Vagina (tissue), 2 donors: ENCODE data around the gene SCRN1.

Source experiments
- POLR2A ChIP-seq, 2 donors: fragments of 450-650 bp; IDR thresholded peaks; one replicate each; pipeline ENCODE4 v1.6.1; 2017; ENCODE audit warnings: antibody characterized with exemption in 2 of 2, mild to moderate bottlenecking in 2 of 2, moderate library complexity in 2 of 2
- TF ChIP-seq, protein P1 (sequence below), 3 experiments: fragments of 450-650 bp in 2 of 3; fragments of 200-600 bp in 1 of 3; sonication (generic) in 1 of 3; IDR thresholded peaks; one replicate each; pipeline ENCODE4 v1.5.1; 2017 to 2019; ENCODE audit warnings: antibody characterized with exemption in 3 of 3, mild to moderate bottlenecking in 2 of 3, moderate library complexity in 2 of 3

GRCh38 chr7:29879609-29880008 is 110.0 kb downstream of the SCRN1 start:
- TF ChIP-seq, protein P1, sequence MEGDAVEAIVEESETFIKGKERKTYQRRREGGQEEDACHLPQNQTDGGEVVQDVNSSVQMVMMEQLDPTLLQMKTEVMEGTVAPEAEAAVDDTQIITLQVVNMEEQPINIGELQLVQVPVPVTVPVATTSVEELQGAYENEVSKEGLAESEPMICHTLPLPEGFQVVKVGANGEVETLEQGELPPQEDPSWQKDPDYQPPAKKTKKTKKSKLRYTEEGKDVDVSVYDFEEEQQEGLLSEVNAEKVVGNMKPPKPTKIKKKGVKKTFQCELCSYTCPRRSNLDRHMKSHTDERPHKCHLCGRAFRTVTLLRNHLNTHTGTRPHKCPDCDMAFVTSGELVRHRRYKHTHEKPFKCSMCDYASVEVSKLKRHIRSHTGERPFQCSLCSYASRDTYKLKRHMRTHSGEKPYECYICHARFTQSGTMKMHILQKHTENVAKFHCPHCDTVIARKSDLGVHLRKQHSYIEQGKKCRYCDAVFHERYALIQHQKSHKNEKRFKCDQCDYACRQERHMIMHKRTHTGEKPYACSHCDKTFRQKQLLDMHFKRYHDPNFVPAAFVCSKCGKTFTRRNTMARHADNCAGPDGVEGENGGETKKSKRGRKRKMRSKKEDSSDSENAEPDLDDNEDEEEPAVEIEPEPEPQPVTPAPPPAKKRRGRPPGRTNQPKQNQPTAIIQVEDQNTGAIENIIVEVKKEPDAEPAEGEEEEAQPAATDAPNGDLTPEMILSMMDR (IDR thresholded peaks at IDR 0.05): no peak
- TF ChIP-seq POLR2A (IDR thresholded peaks at IDR 0.05): no peak
